Gastrocnemius medialis (tissue), 4 donors: ENCODE data around the gene PABPC3. TPM values are rescaled to one million over a fixed set of nuclear protein-coding genes. Genes with fewer than 3 reads are reported as not detected.

Experiments used
- ATAC-seq, 2 donors: fragments of 150-250 bp; one replicate each; pipeline ENCODE4 v1.9.1; 2016
- DNase-seq, 2 donors: peaks; one replicate each; pipeline ENCODE4 v3.0.0-alpha.2; 2019
- H3K27ac ChIP-seq, 4 donors: fragments of 200-600 bp; sonication (generic); 1 replicate in 1 of 4; 2 replicates in 3 of 4; pipeline ENCODE4 v1.5.1; 2016 to 2018; ENCODE audit warnings: mild to moderate bottlenecking in 2 of 4, moderate library complexity in 1 of 4
- H3K27me3 ChIP-seq, 3 donors: fragments of 200-600 bp; sonication (generic) in 2 of 3; 1 replicate in 1 of 3; 2 replicates in 2 of 3; pipeline versions ENCODE4 v1.5.1 to v1.6.0; 2016 to 2019; ENCODE audit warnings: mild to moderate bottlenecking in 1 of 3, moderate library complexity in 1 of 3
- H3K36me3 ChIP-seq, 2 donors: fragments of 200-600 bp; sonication (generic) in 1 of 2; one replicate each; pipeline ENCODE4 v1.5.1; 2017 to 2018
- H3K4me1 ChIP-seq, 2 donors: fragments of 200-600 bp; sonication (generic) in 1 of 2; one replicate each; pipeline ENCODE4 v1.5.1; 2016 to 2017; ENCODE audit warnings: mild to moderate bottlenecking in 2 of 2
- H3K4me3 ChIP-seq, 4 donors: fragments of 200-600 bp; sonication (generic) in 3 of 4; 1 replicate in 1 of 4; 2 replicates in 3 of 4; pipeline ENCODE4 v1.5.1; 2016 to 2019; ENCODE audit warnings: mild to moderate bottlenecking in 2 of 4
- H3K9me3 ChIP-seq, 3 donors: fragments of 200-600 bp; sonication (generic) in 2 of 3; 1 replicate in 1 of 3; 2 replicates in 2 of 3; pipeline ENCODE4 v1.5.1; 2016 to 2019
- POLR2A ChIP-seq, 2 donors: fragments of 450-650 bp; IDR thresholded peaks; one replicate each; pipeline ENCODE4 v1.6.1; 2017; ENCODE audit warnings: antibody characterized with exemption in 2 of 2, mild to moderate bottlenecking in 2 of 2, moderate library complexity in 2 of 2
- in situ Hi-C, 4 donors: fragments of 200-750 bp; cut with MboI; loops; one replicate each; pipeline versions ENCODE4 v1.15.0 to v1.8.0; 2017; ENCODE audit warnings: low sequenced_read_pairs in 4 of 4
- intact Hi-C: fragments of 100-400 bp; cut with DNase I; formaldehyde crosslinking; loops from one replicate; pipeline ENCODE4 v1.15.1; 2023; ENCODE audit warnings: low total_unique reads
- total RNA-seq, 4 donors: library from RNA; depleted of rRNA; stranded (reverse); fragments of >200 nt; gene quantifications; one replicate each; pipeline versions ENCODE4 v1.1.0 to v1.2.3, GENCODE V29; 2016
- TF ChIP-seq, protein P1 (sequence below), 5 experiments: fragments of 450-650 bp in 3 of 5; fragments of 200-600 bp in 2 of 5; sonication (generic) in 2 of 5; IDR thresholded peaks in 4 of 5; conservative IDR thresholded peaks in 1 of 5; 1 replicate in 4 of 5; 2 replicates in 1 of 5; pipeline ENCODE4 v1.5.1; 2016 to 2019; ENCODE audit warnings: antibody characterized with exemption in 5 of 5, mild to moderate bottlenecking in 3 of 5, moderate library complexity in 3 of 5

PABPC3 gene
- total RNA-seq, 4 donors from 2014 or later = not detected

- no peak for ATAC-seq
- H3K27me3 ChIP-seq = no peaks in the 10 kb centered on the region
- no peaks in the 10 kb centered on the region for H3K4me1 ChIP-seq
- in situ Hi-C loops = no loop called here
- H3K9me3 ChIP-seq = no peaks in the 10 kb centered on the region
- H3K27ac ChIP-seq = no peak overlapping the region
- H3K4me3 ChIP-seq = no peak overlapping the region
- no peaks in the 10 kb centered on the region for H3K36me3 ChIP-seq
- intact Hi-C loops = no loop called here
- no peak for DNase-seq
- TF ChIP-seq, protein P1, sequence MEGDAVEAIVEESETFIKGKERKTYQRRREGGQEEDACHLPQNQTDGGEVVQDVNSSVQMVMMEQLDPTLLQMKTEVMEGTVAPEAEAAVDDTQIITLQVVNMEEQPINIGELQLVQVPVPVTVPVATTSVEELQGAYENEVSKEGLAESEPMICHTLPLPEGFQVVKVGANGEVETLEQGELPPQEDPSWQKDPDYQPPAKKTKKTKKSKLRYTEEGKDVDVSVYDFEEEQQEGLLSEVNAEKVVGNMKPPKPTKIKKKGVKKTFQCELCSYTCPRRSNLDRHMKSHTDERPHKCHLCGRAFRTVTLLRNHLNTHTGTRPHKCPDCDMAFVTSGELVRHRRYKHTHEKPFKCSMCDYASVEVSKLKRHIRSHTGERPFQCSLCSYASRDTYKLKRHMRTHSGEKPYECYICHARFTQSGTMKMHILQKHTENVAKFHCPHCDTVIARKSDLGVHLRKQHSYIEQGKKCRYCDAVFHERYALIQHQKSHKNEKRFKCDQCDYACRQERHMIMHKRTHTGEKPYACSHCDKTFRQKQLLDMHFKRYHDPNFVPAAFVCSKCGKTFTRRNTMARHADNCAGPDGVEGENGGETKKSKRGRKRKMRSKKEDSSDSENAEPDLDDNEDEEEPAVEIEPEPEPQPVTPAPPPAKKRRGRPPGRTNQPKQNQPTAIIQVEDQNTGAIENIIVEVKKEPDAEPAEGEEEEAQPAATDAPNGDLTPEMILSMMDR (IDR thresholded peaks at IDR 0.05 in 4 of 5, conservative IDR thresholded peaks at IDR 0.05 in 1 of 5) = no peak
- no peak for TF ChIP-seq POLR2A (IDR thresholded peaks at IDR 0.05)
Measured at GRCh38 chr13:25103711-25104110, 7.8 kb downstream of the PABPC3 start.

DNA sequence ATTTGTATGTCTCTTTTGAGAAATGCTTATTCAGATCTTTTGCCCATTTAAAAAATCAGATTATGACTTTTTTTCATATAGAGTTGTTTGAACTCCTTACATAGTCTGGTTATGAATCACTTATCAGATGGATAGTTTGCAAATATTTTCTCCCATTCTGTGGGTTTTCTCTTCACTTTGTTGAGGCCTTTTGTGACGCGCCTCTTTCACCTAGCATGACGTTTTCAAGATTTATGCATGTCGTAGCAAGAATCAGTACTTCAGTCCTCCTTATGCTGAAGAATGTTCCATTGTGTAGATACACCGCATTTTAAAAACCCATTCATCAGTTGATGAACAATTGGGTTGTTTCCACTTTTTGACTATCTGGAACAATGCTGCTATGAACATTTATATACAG is 13.4 kb downstream of the PABPC3 start:
- DNase-seq = no peak
- Histone ChIP-seq H3K27ac (no peak overlapping the region), H3K36me3 (no peaks in the 10 kb centered on the region), H3K4me1 (peaks cover 0 to 8% of the 10 kb centered on the region in 2 donors), H3K9me3 (no peaks in the 10 kb centered on the region), H3K27me3 (no peaks in the 10 kb centered on the region), H3K4me3 (no peak overlapping the region)
- in situ Hi-C loops = no loop called here
- no peak for ATAC-seq
- intact Hi-C loops = no loop called here
- TF ChIP-seq, protein P1 (IDR thresholded peaks at IDR 0.05 in 4 of 5, conservative IDR thresholded peaks at IDR 0.05 in 1 of 5) = no peak
- no peak for TF ChIP-seq POLR2A (IDR thresholded peaks at IDR 0.05)

DNA sequence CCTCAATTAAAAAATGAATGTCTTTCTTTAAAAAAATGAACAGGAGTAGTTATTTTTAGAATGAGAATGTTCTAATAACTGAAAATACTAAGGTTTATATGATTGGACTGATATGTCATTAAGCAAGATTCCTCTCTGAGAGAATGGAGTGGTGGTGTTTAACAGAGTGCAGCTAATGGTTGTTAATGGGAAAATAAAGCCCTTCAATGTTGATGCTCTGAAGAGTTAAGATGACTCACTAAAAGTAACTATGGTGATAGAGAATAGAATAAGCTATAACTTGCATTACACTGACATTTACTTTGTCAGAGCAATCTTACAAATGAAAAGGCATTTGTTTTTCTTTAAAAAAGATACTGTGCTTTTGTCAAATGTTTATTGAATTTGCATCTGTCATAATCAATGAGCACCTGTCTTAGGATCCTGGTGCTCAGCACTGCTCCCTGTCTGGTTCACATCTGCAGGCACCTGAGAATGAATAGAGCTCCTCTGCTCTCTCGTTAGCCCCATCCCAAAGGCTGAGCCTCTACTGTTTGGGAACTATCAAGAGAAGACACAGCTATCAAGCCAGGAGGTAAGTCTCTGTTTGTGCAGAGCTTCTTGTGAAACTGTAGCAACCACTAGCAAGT is 15.1 kb downstream of the PABPC3 start:
- H3K27me3 ChIP-seq = no peaks in the 10 kb centered on the region
- in situ Hi-C loops (no loop called here), intact Hi-C loops (loop anchor here (5.0 kb wide), 1 partner anchor 114 kb away; no protein-coding TSS in a partner anchor)
- H3K4me1 ChIP-seq = peaks cover 0 to 8% of the 10 kb centered on the region in 2 donors
- no peak overlapping the region for H3K4me3 ChIP-seq
- no peaks in the 10 kb centered on the region for H3K9me3 ChIP-seq
- ATAC-seq (no peak), DNase-seq (no peak)
- TF ChIP-seq POLR2A (IDR thresholded peaks at IDR 0.05) = no peak
- TF ChIP-seq, protein P1 (IDR thresholded peaks at IDR 0.05 in 4 of 5, conservative IDR thresholded peaks at IDR 0.05 in 1 of 5) = no peak
- H3K36me3 ChIP-seq = no peaks in the 10 kb centered on the region
- no peak overlapping the region for H3K27ac ChIP-seq

DNA sequence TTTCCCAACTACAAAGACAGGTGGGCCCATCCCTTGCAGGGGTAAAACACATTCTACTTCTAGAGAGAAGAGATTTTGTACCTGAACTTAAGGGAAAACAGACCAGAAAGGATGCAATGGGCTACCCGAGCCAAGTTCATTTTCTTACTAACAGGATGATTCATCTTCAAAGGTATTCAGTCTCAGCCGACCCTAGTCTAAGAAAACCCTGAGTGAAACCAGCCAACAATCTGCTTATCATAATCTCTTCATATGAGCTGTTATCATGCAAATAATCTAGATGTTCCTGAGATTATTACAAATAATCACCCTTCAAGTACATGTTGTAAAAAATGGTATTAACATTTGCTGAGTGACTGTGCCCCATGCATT is 15.6 kb downstream of the PABPC3 start:
- ATAC-seq = no peak
- intact Hi-C loops = loop anchor here (5.0 kb wide), 1 partner anchor 114 kb away; no protein-coding TSS in a partner anchor
- in situ Hi-C loops = no loop called here

More for the DNA sequence above, 15.6 kb downstream of the PABPC3 start:
- Histone ChIP-seq H3K36me3 (no peaks in the 10 kb centered on the region), H3K4me3 (no peak overlapping the region), H3K27me3 (no peaks in the 10 kb centered on the region), H3K9me3 (no peaks in the 10 kb centered on the region), H3K27ac (no peak overlapping the region), H3K4me1 (peaks cover 0 to 8% of the 10 kb centered on the region in 2 donors)
- no peak for DNase-seq
- TF ChIP-seq, protein P1 (IDR thresholded peaks at IDR 0.05 in 4 of 5, conservative IDR thresholded peaks at IDR 0.05 in 1 of 5) = no peak
- TF ChIP-seq POLR2A (IDR thresholded peaks at IDR 0.05) = no peak
